Epithelial cell of proximal tubule (primary cell): Measurements from ENCODE around the gene IL15RA. TPM values are rescaled to one million over a fixed set of nuclear protein-coding genes. Genes with fewer than 3 reads are reported as not detected.

Experiments used
- DNase-seq: peaks from one replicate; pipeline ENCODE4 v3.0.0-alpha.2; 2011; ENCODE audit warnings: low read depth
- H3K4me3 ChIP-seq: 2 replicates; pipeline ENCODE4 v1.5.1; 2011; ENCODE audit warnings: low read depth, mild to moderate bottlenecking, low read length
- total RNA-seq: library from RNA; depleted of rRNA; stranded (reverse); fragments of >200 nt; gene quantifications from 2 replicates; pipeline ENCODE4 v1.2.3, GENCODE V29; 2015
- TF ChIP-seq, protein P1 (sequence below): conservative IDR thresholded peaks from 2 replicates; pipeline ENCODE4 v1.5.1; 2012; ENCODE audit warnings: low read depth, mild to moderate bottlenecking, low read length

Gene IL15RA
- total RNA-seq, 1 donor from 2014 or later = 12.5 TPM

DNA sequence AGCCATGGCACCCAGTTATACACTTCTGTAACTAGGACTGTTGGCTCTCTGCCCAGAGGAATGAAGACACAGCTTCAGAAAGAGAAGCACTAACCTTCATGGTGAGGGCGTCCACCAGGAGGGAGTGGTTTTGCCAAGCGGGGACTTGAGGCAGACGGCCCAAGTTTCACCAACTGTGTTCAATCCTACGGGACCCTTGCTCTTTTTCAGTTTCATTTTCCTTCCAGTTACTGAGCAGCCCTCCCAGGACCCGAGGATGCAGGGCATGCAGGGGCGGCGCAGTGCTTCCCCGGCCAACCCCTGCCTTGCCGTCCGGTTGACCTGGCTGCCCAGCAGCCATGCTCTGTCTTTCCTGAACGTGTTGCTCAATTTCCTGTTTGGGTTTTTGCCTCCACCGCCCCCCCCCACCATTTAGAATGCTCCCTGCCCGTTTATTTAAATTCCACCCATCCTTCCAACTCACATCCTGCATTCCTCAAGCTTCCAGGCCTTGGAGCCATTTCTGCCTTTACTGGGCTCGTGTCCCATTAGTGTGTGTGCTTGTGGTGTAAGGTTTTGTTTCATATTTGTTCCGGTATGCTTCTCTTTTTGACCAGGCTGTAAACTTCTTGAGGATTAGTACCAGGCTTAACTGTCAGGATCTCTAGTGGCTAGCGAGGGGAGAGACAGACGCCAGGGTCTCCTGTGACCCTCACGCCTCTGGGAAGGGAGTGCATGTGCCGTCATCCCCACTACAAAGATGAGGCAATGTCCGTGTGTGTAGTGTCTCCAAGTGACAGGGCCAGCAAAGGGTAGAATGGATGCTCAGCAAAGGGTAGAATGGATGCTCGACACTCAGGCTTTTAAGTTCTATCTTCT lies 31.6 kb downstream of the IL15RA start:
- DNase-seq = no peak
- H3K4me3 ChIP-seq = no peak overlapping the region
- TF ChIP-seq, protein P1, sequence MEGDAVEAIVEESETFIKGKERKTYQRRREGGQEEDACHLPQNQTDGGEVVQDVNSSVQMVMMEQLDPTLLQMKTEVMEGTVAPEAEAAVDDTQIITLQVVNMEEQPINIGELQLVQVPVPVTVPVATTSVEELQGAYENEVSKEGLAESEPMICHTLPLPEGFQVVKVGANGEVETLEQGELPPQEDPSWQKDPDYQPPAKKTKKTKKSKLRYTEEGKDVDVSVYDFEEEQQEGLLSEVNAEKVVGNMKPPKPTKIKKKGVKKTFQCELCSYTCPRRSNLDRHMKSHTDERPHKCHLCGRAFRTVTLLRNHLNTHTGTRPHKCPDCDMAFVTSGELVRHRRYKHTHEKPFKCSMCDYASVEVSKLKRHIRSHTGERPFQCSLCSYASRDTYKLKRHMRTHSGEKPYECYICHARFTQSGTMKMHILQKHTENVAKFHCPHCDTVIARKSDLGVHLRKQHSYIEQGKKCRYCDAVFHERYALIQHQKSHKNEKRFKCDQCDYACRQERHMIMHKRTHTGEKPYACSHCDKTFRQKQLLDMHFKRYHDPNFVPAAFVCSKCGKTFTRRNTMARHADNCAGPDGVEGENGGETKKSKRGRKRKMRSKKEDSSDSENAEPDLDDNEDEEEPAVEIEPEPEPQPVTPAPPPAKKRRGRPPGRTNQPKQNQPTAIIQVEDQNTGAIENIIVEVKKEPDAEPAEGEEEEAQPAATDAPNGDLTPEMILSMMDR = no peak

DNA sequence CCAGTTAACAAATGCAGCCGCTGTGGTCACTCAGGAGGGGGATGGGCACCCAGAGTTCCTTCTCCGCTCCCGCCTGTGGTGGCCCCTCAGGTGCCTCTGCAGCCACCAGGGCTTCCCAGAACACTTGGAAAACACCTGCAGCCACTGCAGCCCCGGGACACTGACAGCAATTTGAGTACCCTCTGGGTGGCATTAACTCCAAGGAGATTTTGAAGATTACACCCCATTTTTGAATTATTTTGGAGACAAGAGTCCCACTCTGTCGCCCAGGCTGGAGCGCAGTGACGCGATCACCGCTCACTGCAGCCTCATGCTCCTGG lies 32.2 kb downstream of the IL15RA start:
- no peak for DNase-seq
- TF ChIP-seq, protein P1 = no peak
- H3K4me3 ChIP-seq = no peak overlapping the region

DNA sequence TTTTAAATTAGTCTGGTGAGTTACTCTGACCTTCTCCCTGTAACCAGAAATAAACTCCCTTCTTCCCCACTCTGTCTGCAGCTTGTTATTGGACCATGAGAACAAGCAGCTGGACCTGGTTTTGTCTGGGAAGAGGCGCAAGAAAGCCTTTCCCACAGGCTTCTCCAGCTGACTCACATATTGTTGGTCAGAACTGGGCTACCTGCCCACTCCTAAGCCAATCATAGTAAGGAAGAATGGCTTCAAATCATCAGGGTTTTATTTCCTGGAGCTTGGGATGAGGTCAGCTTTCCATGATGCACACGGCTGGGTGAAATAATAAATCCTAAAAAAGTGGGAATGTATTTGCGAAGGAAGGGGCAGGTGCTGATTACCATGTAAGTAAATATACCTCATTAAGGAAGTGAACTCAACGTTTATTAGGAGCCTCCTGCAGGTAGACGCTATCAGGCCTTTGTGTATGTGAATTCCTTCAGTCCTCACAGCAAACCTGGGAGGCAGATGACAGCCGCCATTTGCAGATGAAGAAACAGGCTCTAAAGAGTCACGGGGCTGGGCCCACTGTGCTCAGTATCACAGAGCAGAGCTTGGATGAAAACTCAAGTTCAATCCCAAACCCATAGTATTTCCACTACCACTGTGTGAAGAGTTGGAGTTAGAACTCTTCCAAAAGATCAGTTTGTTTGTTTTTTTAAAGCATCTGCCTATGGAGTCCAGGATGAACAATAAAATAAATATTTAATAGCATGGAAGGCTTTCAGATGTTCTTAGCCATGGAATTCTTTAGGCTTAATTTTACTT lies 32.8 kb downstream of the IL15RA start:
- peak; percentile 98 for DNase-seq
- no peak overlapping the region for H3K4me3 ChIP-seq
- TF ChIP-seq, protein P1 = no peak

DNA sequence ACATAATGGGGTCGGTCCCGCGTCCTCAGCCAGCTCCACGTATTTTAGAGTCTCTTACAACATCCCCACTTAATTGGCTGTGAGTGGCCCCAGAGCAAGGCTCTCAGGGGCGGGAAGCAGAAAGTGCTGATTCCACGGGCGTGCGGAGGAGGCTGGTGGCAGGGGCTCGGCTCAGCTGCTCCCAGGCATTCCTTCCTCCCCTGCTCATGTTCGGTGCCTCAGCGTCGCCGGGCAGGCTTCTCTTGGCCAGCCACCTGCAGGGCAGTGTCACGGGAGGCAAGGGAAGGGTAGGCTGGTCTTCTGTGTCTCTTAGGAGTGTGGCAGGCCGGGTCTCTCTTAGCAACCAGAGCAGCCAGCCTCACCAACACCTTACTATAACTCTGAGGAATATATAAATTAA lies 33.8 kb downstream of the IL15RA start:
- TF ChIP-seq, protein P1 = no peak
- H3K4me3 ChIP-seq = no peak overlapping the region
- no peak for DNase-seq

DNA sequence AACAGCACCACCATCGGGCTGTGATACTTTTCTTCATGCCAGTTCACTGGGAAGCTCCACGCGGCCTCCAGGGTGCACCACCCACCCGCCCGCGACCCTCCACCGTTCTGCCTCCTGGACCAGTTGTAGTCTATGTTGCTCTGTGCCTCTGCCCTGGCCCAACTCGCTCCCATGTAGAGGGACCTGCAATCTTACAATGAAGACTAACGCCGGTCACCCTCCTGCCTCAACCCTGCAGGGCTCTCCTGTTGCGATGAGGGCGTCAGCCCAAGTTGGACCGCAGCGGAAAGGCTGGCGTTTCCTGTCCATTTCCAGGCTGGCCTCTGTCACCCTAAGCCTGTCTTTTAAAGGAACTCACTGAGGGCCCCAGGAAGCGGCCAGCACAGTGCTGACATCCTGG lies 34.9 kb downstream of the IL15RA start:
- no peak overlapping the region for H3K4me3 ChIP-seq
- TF ChIP-seq, protein P1 = no peak
- DNase-seq = no peak

DNA sequence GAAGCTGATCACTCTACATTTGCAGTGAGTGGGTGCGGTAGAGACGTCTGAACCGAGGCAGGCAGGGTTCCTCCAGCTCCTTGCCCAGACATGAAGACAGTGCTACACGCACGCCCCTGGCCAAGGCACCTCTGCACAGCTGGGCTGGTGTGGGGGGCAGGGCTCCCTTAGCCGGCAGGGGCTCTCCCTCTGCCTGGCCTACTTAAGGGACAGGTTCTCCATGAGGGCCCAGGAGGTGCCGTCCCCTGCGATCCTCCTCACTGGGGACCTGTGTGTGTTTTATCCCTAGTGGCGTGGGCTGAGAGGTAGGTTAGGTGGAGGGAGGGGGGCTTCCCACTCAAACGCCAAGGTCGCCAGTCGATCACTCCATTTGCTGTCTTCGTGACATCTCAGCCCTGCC lies 35.3 kb downstream of the IL15RA start:
- no peak overlapping the region for H3K4me3 ChIP-seq
- TF ChIP-seq, protein P1 = no peak
- no peak for DNase-seq
